Hepatocyte (in vitro differentiated cells): Measurements from ENCODE around the gene CDCA7L. TPM values are rescaled to one million over a fixed set of nuclear protein-coding genes. Genes with fewer than 3 reads are reported as not detected.

ENCODE experiments used
- DNase-seq: peaks from one replicate; pipeline ENCODE4 v3.0.0-alpha.2; 2016; ENCODE audit warnings: low spot score
- H2AFZ ChIP-seq: fragments of 200-600 bp; sonication (generic); 2 replicates; pipeline ENCODE4 v1.6.0; 2016; ENCODE audit warnings: antibody characterized with exemption, mild to moderate bottlenecking
- H3K27ac ChIP-seq: fragments of 200-600 bp; sonication (generic); 2 replicates; pipeline ENCODE4 v1.5.1; 2016; ENCODE audit warnings: mild to moderate bottlenecking
- H3K27me3 ChIP-seq: fragments of 200-600 bp; sonication (generic); 2 replicates; pipeline ENCODE4 v1.6.1; 2016
- H3K36me3 ChIP-seq: fragments of 200-600 bp; sonication (generic); replicated peaks from 2 replicates; pipeline ENCODE4 v1.5.1; 2016; ENCODE audit warnings: low read depth; ENCODE audit not compliant: insufficient read depth
- H3K4me1 ChIP-seq: fragments of 200-600 bp; sonication (generic); 2 replicates; pipeline ENCODE4 v1.5.1; 2016; ENCODE audit warnings: mild to moderate bottlenecking, moderate library complexity; ENCODE audit not compliant: insufficient read depth
- H3K4me2 ChIP-seq: fragments of 200-600 bp; sonication (generic); 2 replicates; pipeline ENCODE4 v1.6.0; 2016
- H3K4me3 ChIP-seq: fragments of 200-600 bp; sonication (generic); 2 replicates; pipeline ENCODE4 v1.5.1; 2016; ENCODE audit warnings: mild to moderate bottlenecking
- H3K79me2 ChIP-seq: fragments of 200-600 bp; sonication (generic); 2 replicates; pipeline ENCODE4 v1.6.0; 2017; ENCODE audit warnings: mild to moderate bottlenecking
- H3K9me2 ChIP-seq: fragments of 200-600 bp; sonication (generic); replicated peaks from 2 replicates; pipeline ENCODE4 v1.6.0; 2017; ENCODE audit warnings: mild to moderate bottlenecking; ENCODE audit not compliant: insufficient read depth
- H3K9me3 ChIP-seq: fragments of 200-600 bp; sonication (generic); 2 replicates; pipeline ENCODE4 v1.5.1; 2016; ENCODE audit warnings: low read depth, mild to moderate bottlenecking
- H4K20me1 ChIP-seq: fragments of 200-600 bp; sonication (generic); 2 replicates; pipeline ENCODE4 v1.6.0; 2016; ENCODE audit warnings: mild to moderate bottlenecking; ENCODE audit not compliant: insufficient read depth, poor library complexity, severe bottlenecking
- CTCF ChIP-seq: fragments of 200-600 bp; sonication (generic); IDR thresholded peaks from 2 replicates; pipeline ENCODE4 v1.5.1; 2016; ENCODE audit warnings: antibody characterized with exemption, mild to moderate bottlenecking; ENCODE audit not compliant: poor library complexity
- EZH2 ChIP-seq: fragments of 200-600 bp; sonication (generic); IDR thresholded peaks from 2 replicates; pipeline ENCODE4 v1.6.1; 2016; ENCODE audit warnings: antibody characterized with exemption, mild to moderate bottlenecking, borderline replicate concordance
- EZH2phosphoT487 ChIP-seq: fragments of 200-600 bp; sonication (generic); IDR thresholded peaks from one replicate; pipeline ENCODE4 v1.6.1; 2018; ENCODE audit warnings: antibody characterized with exemption, mild to moderate bottlenecking, low read depth, moderate library complexity; ENCODE audit not compliant: unreplicated experiment, severe bottlenecking
- WGBS: methylation state at CpG from one replicate; pipeline ENCODE4 v1.1.6; 2016; ENCODE audit warnings: low lambda C conversion rate; ENCODE audit errors: missing lambda C conversion rate; 5-methylcytosine and 5-hydroxymethylcytosine counted together
- polyA plus RNA-seq: library from polyadenylated mRNA; unstranded; fragments of >200 nt; fragmentation: Nextera tagmentation; extraction: Ambion mirVana; gene quantifications from 2 replicates; pipeline ENCODE4 v1.2.1, GENCODE V29; 2016
- total RNA-seq: library from RNA; depleted of rRNA; stranded (reverse); fragments of >200 nt; gene quantifications from 2 replicates; pipeline ENCODE4 v1.2.3, GENCODE V29; 2014

The CDCA7L gene
- total and polyA plus RNA-seq, 2 experiments from 2014 or later: 4.5 to 13.0 TPM

GRCh38 chr7:21869785-21870402 is 75.8 kb downstream of the CDCA7L start:
- DNase-seq: peak; percentile 20
- Histone ChIP-seq H4K20me1 (no peaks in the 10 kb centered on the region), H3K79me2 (no peaks in the 10 kb centered on the region), H3K36me3 (no peaks in the 10 kb centered on the region), H3K9me2 (no peaks in the 10 kb centered on the region), H3K9me3 (no peaks in the 10 kb centered on the region), H3K27me3 (no peaks in the 10 kb centered on the region), H3K27ac (no peak overlapping the region), H2AFZ (no peak overlapping the region), H3K4me2 (no peak overlapping the region), H3K4me1 (no peaks in the 10 kb centered on the region), H3K4me3 (no peak overlapping the region)
- 42% methylated on average over 5 of the region's 5 CpGs for WGBS
- TF ChIP-seq EZH2 (no peak), CTCF (no peak), EZH2phosphoT487 (no peak)

GRCh38 chr7:21868576-21868850 is 77.2 kb downstream of the CDCA7L start:
- Histone ChIP-seq H3K9me2 (no peaks in the 10 kb centered on the region), H2AFZ (no peak overlapping the region), H3K9me3 (no peaks in the 10 kb centered on the region), H3K79me2 (no peaks in the 10 kb centered on the region), H3K4me3 (no peak overlapping the region), H3K27me3 (no peaks in the 10 kb centered on the region), H4K20me1 (no peaks in the 10 kb centered on the region), H3K27ac (no peak overlapping the region), H3K4me2 (no peak overlapping the region), H3K36me3 (no peaks in the 10 kb centered on the region), H3K4me1 (no peaks in the 10 kb centered on the region)
- 68% methylated on average over 3 of the region's 3 CpGs for WGBS
- TF ChIP-seq EZH2: no peak
- TF ChIP-seq EZH2phosphoT487: no peak
- TF ChIP-seq CTCF: no peak
- DNase-seq: no peak

- no peaks in the 10 kb centered on the region for H3K9me2 ChIP-seq
- WGBS: 76% methylated on average over 7 of the region's 8 CpGs
- no peak overlapping the region for H2AFZ ChIP-seq
- TF ChIP-seq EZH2: no peak
- TF ChIP-seq CTCF: no peak
- no peak for TF ChIP-seq EZH2phosphoT487
- no peaks in the 10 kb centered on the region for H4K20me1 ChIP-seq
- H3K79me2 ChIP-seq: no peaks in the 10 kb centered on the region
- no peak overlapping the region for H3K4me3 ChIP-seq
- no peak overlapping the region for H3K4me2 ChIP-seq
- no peaks in the 10 kb centered on the region for H3K4me1 ChIP-seq
- no peak for DNase-seq
- H3K9me3 ChIP-seq: no peaks in the 10 kb centered on the region
- H3K27ac ChIP-seq: no peak overlapping the region
- H3K36me3 ChIP-seq: no peaks in the 10 kb centered on the region
- no peaks in the 10 kb centered on the region for H3K27me3 ChIP-seq
Observed at GRCh38 chr7:21867816-21868575, 77.7 kb downstream of the CDCA7L start.
